ENCODE measurements around the gene LIX1. TPM values are rescaled to one million over a fixed set of nuclear protein-coding genes. Genes with fewer than 3 reads are reported as not detected.

The LIX1 gene
- total RNA-seq, 3 donors from 2014 or later (not counting 1 experiment from before 2014, with no cell fraction given) = not detected

- no peaks in the 10 kb centered on the region for H3K9me3 ChIP-seq (ENCODE audit: control insufficient read depth, insufficient read depth, low read length)
Measured at GRCh38 chr5:97134634-97135033, 7.8 kb downstream of the LIX1 start.

GRCh38 chr5:97133101-97133500 is 9.3 kb downstream of the LIX1 start:
- H3K4me1 ChIP-seq (ENCODE audit: control insufficient read depth, insufficient read depth, low read length) = no peaks in the 10 kb centered on the region
- no peaks in the 10 kb centered on the region for H3K36me3 ChIP-seq (ENCODE audit: control insufficient read depth, insufficient read depth, low read length)
- no peaks in the 10 kb centered on the region for H3K9me3 Mint-ChIP-seq
- no peak overlapping the region for H3K27ac Mint-ChIP-seq
- H3K4me3 ChIP-seq (ENCODE audit: low read length) = no peak overlapping the region
- H3K9me3 ChIP-seq (ENCODE audit: control insufficient read depth, insufficient read depth, low read length) = no peaks in the 10 kb centered on the region
- no peaks in the 10 kb centered on the region for H3K4me1 Mint-ChIP-seq
- ATAC-seq (no peak), DNase-seq (no peak)
- H3K4me3 Mint-ChIP-seq = no peak overlapping the region
- H3K36me3 Mint-ChIP-seq = no peaks in the 10 kb centered on the region
- intact Hi-C loops (cut with micrococcal nuclease) = no loop called here
- H3K27ac ChIP-seq (ENCODE audit: low read length) = no peak overlapping the region
- no peaks in the 10 kb centered on the region for H3K27me3 ChIP-seq (ENCODE audit: control insufficient read depth, insufficient read depth, low read length)
- TF ChIP-seq, protein P1, sequence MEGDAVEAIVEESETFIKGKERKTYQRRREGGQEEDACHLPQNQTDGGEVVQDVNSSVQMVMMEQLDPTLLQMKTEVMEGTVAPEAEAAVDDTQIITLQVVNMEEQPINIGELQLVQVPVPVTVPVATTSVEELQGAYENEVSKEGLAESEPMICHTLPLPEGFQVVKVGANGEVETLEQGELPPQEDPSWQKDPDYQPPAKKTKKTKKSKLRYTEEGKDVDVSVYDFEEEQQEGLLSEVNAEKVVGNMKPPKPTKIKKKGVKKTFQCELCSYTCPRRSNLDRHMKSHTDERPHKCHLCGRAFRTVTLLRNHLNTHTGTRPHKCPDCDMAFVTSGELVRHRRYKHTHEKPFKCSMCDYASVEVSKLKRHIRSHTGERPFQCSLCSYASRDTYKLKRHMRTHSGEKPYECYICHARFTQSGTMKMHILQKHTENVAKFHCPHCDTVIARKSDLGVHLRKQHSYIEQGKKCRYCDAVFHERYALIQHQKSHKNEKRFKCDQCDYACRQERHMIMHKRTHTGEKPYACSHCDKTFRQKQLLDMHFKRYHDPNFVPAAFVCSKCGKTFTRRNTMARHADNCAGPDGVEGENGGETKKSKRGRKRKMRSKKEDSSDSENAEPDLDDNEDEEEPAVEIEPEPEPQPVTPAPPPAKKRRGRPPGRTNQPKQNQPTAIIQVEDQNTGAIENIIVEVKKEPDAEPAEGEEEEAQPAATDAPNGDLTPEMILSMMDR (IDR thresholded peaks at IDR 0.05) = no peak
- peaks cover 12 to 14% of the 10 kb centered on the region in 2 donors for H3K27me3 Mint-ChIP-seq (ENCODE audit: low read depth in 2 of 2)

More at GRCh38 chr5:97134634-97135033, 7.8 kb downstream of the LIX1 start:
- no peak overlapping the region for H3K27ac Mint-ChIP-seq
- H3K4me3 ChIP-seq (ENCODE audit: low read length) = no peak overlapping the region
- no peak overlapping the region for H3K4me3 Mint-ChIP-seq
- no peaks in the 10 kb centered on the region for H3K4me1 ChIP-seq (ENCODE audit: control insufficient read depth, insufficient read depth, low read length)
- no peaks in the 10 kb centered on the region for H3K4me1 Mint-ChIP-seq
- intact Hi-C loops (cut with micrococcal nuclease) = no loop called here
- no peak for ATAC-seq
- H3K9me3 Mint-ChIP-seq = no peaks in the 10 kb centered on the region
- H3K27me3 Mint-ChIP-seq (ENCODE audit: low read depth in 2 of 2) = peaks cover 15 to 23% of the 10 kb centered on the region in 2 donors
- no peak for DNase-seq
- H3K27ac ChIP-seq (ENCODE audit: low read length) = no peak overlapping the region
- H3K36me3 ChIP-seq (ENCODE audit: control insufficient read depth, insufficient read depth, low read length) = no peaks in the 10 kb centered on the region
- TF ChIP-seq, protein P1 (IDR thresholded peaks at IDR 0.05) = no peak
- WGBS (ENCODE audit: insufficient coverage) = 92% methylated on average over 3 of the region's 3 CpGs
- H3K27me3 ChIP-seq (ENCODE audit: control insufficient read depth, insufficient read depth, low read length) = no peaks in the 10 kb centered on the region
- H3K36me3 Mint-ChIP-seq = no peaks in the 10 kb centered on the region

- TF ChIP-seq, protein P1 (IDR thresholded peaks at IDR 0.05) = no peak
- Histone ChIP-seq H3K27ac (ENCODE audit: low read length) (no peak overlapping the region), H3K27me3 (ENCODE audit: control insufficient read depth, insufficient read depth, low read length) (no peaks in the 10 kb centered on the region), H3K9me3 (ENCODE audit: control insufficient read depth, insufficient read depth, low read length) (no peaks in the 10 kb centered on the region), H3K36me3 (ENCODE audit: control insufficient read depth, insufficient read depth, low read length) (no peaks in the 10 kb centered on the region), H3K4me3 (ENCODE audit: low read length) (no peak overlapping the region), H3K4me1 (ENCODE audit: control insufficient read depth, insufficient read depth, low read length) (no peaks in the 10 kb centered on the region)
- Mint-ChIP-seq H3K27me3 (ENCODE audit: low read depth in 2 of 2) (peaks cover 12 to 14% of the 10 kb centered on the region in 2 donors), H3K4me1 (no peaks in the 10 kb centered on the region), H3K27ac (no peak overlapping the region), H3K4me3 (no peak overlapping the region), H3K36me3 (no peaks in the 10 kb centered on the region), H3K9me3 (no peaks in the 10 kb centered on the region)
- no peak for DNase-seq
- no peak for ATAC-seq
- 42% methylated on average over 2 of the region's 5 CpGs for WGBS (ENCODE audit: insufficient coverage)
- intact Hi-C loops (cut with micrococcal nuclease) = no loop called here
Measured at GRCh38 chr5:97131921-97132320, 10.5 kb downstream of the LIX1 start.

- Mint-ChIP-seq H3K4me3 (no peak overlapping the region), H3K27ac (no peak overlapping the region), H3K4me1 (no peaks in the 10 kb centered on the region), H3K27me3 (ENCODE audit: low read depth in 2 of 2) (peaks cover 12 to 15% of the 10 kb centered on the region in 2 donors), H3K9me3 (no peaks in the 10 kb centered on the region), H3K36me3 (no peaks in the 10 kb centered on the region)
- Histone ChIP-seq H3K27me3 (ENCODE audit: control insufficient read depth, insufficient read depth, low read length) (no peaks in the 10 kb centered on the region), H3K4me1 (ENCODE audit: control insufficient read depth, insufficient read depth, low read length) (no peaks in the 10 kb centered on the region), H3K27ac (ENCODE audit: low read length) (no peak overlapping the region), H3K36me3 (ENCODE audit: control insufficient read depth, insufficient read depth, low read length) (no peaks in the 10 kb centered on the region), H3K9me3 (ENCODE audit: control insufficient read depth, insufficient read depth, low read length) (no peaks in the 10 kb centered on the region), H3K4me3 (ENCODE audit: low read length) (no peak overlapping the region)
- TF ChIP-seq, protein P1 (IDR thresholded peaks at IDR 0.05) = no peak
- ATAC-seq = no peak
- DNase-seq = no peak
- intact Hi-C loops (cut with micrococcal nuclease) = no loop called here
Measured at GRCh38 chr5:97131139-97131710, 11.2 kb downstream of the LIX1 start.
